ENCODE measurements around the gene TENM3.

- TF ChIP-seq CTCF (IDR thresholded peaks at IDR 0.05; ENCODE audit: insufficient read depth, low read length, poor library complexity, severe bottlenecking) (no peak), EZH2phosphoT487 (conservative IDR thresholded peaks at IDR 0.05; ENCODE audit: low read length) (no peak)
These were observed 15.6 kb upstream of the TENM3 start for GRCh38 chr4:182227611-182228010.
